ENCODE results near the gene PADI6.

- no peak for TF ChIP-seq CTCF (IDR thresholded peaks at IDR 0.05; ENCODE audit: insufficient read depth, low read length, poor library complexity, severe bottlenecking)
- no peak for TF ChIP-seq EZH2phosphoT487 (conservative IDR thresholded peaks at IDR 0.05; ENCODE audit: low read length)
Observed at GRCh38 chr1:17338706-17339493, 33.1 kb upstream of the PADI6 start.

Data from SU-DHL-6 (cell line).